ENCODE measurements around the gene SASS6.

SASS6 gene, protein sequence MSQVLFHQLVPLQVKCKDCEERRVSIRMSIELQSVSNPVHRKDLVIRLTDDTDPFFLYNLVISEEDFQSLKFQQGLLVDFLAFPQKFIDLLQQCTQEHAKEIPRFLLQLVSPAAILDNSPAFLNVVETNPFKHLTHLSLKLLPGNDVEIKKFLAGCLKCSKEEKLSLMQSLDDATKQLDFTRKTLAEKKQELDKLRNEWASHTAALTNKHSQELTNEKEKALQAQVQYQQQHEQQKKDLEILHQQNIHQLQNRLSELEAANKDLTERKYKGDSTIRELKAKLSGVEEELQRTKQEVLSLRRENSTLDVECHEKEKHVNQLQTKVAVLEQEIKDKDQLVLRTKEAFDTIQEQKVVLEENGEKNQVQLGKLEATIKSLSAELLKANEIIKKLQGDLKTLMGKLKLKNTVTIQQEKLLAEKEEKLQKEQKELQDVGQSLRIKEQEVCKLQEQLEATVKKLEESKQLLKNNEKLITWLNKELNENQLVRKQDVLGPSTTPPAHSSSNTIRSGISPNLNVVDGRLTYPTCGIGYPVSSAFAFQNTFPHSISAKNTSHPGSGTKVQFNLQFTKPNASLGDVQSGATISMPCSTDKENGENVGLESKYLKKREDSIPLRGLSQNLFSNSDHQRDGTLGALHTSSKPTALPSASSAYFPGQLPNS

DNA sequence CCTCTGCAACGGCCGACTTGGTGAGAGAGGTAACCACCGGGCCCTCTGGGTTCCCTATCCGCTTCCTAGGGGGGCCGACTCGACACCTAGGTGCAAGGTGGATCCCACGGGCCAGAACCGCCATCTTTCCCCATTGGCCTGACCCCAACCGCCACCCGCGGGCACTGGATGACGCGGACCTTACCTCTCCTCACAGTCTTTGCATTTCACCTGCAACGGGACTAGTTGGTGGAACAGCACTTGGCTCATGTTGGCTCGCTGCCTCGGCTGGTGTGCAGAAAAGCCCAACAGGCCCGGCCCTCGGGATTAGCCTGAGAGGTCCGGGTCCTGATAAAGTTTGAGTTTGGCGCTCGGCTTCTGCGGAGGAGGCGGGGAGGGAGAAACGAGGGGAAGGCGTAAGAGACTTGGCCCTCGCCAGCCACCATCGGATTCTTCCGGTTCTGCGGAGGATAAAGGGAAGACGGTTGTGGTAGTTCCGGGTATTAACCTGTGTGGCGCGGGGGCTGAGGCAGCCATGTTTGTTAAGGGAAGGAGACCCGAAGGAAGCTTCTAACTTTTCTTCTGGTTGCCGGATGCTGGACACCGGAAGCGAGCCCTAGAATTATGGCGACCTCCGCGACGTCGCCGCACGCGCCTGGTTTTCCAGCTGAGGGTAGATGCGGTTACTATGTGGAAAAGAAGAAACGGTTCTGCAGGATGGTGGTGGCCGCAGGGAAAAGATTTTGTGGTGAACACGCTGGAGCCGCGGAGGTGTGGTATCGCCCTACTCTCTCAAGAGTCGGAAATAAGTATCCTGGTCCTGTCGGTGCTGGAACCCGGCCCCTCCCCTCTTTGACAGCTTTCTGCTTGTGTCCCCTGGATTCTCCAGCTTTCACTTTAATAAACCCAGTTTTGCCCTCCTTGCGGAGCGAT is at the start of gene SASS6, which contains the start of gene TRMT13:
Gene SASS6 (minus strand): TSS at position 365 of the 912 bp plus-strand sequence. CDS start 116 bp downstream, at position 249.
Gene TRMT13 (plus strand): TSS at position 598 of the 912 bp plus-strand sequence. CDS start 6 bp downstream, at position 604.
- Histone ChIP-seq H3K27ac (ENCODE audit: extremely low read depth, low read depth, low read length) (peak within 1 kb of the TSS; percentile 80), H3K4me1 (ENCODE audit: control insufficient read depth, insufficient read depth, low read length) (peaks cover 3% of the 10 kb centered on the region; the same call in 1 of the 2 replicates), H3K4me3 (ENCODE audit: low read depth, low read length) (peak within 1 kb of the TSS; percentile 91), H3K36me3 (ENCODE audit: control insufficient read depth in 2 of 2, insufficient read depth in 1 of 2, low read length in 2 of 2) (peaks cover 12 to 30% of the 10 kb centered on the region in 2 experiments; a peak in 2 of 3 replicates), H3K9me3 (ENCODE audit: control insufficient read depth, insufficient read depth, low read depth, low read length) (no peaks in the 10 kb centered on the region)
- POLR2A ChIA-PET: interaction anchor here (0.6 to 1.2 kb wide), 8 partner anchors 9 to 327 kb away, joined by 3 to 8 read pairs (median 4); partner anchors contain the start of genes DBT and SLC35A3
- CTCF ChIA-PET: interaction anchor here (1.1 kb wide), 1 partner anchor 770 kb away, joined by 3 read pairs; no protein-coding TSS in a partner anchor
- TF ChIP-seq RBAK (tag by site-specific recombination; IDR thresholded peaks at IDR 0.05) (no peak), ZBTB1 (tag by site-specific recombination; IDR thresholded peaks at IDR 0.05) (no peak), KLF10 (tag by site-specific recombination; IDR thresholded peaks at IDR 0.05) (no peak), KLF7 (tag by site-specific recombination; IDR thresholded peaks at IDR 0.05; ENCODE audit: borderline replicate concordance) (no peak), ZNF266 (tag by site-specific recombination; IDR thresholded peaks at IDR 0.05; ENCODE audit: low read depth) (no peak), GLIS2 (tag by site-specific recombination; IDR thresholded peaks at IDR 0.05) (peak; percentile 82), ZNF48 (tag by site-specific recombination; IDR thresholded peaks at IDR 0.05) (no peak), SP7 (tag by site-specific recombination; IDR thresholded peaks at IDR 0.05) (peak; percentile 78), ZNF529 (tag by site-specific recombination; IDR thresholded peaks at IDR 0.05; ENCODE audit: insufficient replicate concordance) (no peak), YY1 (tag by site-specific recombination; IDR thresholded peaks at IDR 0.05) (peak; percentile 96), ZFP41 (tag by site-specific recombination; IDR thresholded peaks at IDR 0.05; ENCODE audit: borderline replicate concordance) (no peak), ZBTB48 (tag by site-specific recombination; IDR thresholded peaks at IDR 0.05) (peak; percentile 33; the same call in 1 of the 2 replicates), ZNF121 (tag by site-specific recombination; IDR thresholded peaks at IDR 0.05) (peak; percentile 47; the same call in 1 of the 2 replicates), ZNF473 (tag by site-specific recombination; IDR thresholded peaks at IDR 0.05) (no peak), HOXC10 (CRISPR knock-in tag; IDR thresholded peaks at IDR 0.05) (0 out of 2 replicates have a peak, but pooled peaks have one; percentile 34), SP2 (tag by site-specific recombination; IDR thresholded peaks at IDR 0.05) (peak; percentile 82), HOXD13 (CRISPR knock-in tag; IDR thresholded peaks at IDR 0.05; ENCODE audit: borderline replicate concordance) (peak; percentile 84; the same call in 1 of the 2 replicates), ZNF561 (tag by site-specific recombination; IDR thresholded peaks at IDR 0.05; ENCODE audit: borderline replicate concordance) (peak; percentile 55; the same call in 1 of the 2 replicates), ZNF555 (tag by site-specific recombination; conservative IDR thresholded peaks at IDR 0.05) (no peak), ZFP69B (tag by site-specific recombination; IDR thresholded peaks at IDR 0.05) (peak; percentile 16; the same call in 1 of the 2 replicates), ZFP37 (tag by site-specific recombination; IDR thresholded peaks at IDR 0.05) (peak; percentile 96; the same call in 1 of the 2 replicates)
- TF ChIP-seq, protein P1, sequence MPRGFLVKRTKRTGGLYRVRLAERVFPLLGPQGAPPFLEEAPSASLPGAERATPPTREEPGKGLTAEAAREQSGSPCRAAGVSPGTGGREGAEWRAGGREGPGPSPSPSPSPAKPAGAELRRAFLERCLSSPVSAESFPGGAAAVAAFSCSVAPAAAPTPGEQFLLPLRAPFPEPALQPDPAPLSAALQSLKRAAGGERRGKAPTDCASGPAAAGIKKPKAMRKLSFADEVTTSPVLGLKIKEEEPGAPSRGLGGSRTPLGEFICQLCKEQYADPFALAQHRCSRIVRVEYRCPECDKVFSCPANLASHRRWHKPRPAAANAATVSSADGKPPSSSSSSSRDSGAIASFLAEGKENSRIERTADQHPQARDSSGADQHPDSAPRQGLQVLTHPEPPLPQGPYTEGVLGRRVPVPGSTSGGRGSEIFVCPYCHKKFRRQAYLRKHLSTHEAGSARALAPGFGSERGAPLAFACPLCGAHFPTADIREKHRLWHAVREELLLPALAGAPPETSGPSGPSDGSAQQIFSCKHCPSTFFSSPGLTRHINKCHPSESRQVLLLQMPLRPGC (tag by site-specific recombination; IDR thresholded peaks at IDR 0.05): peak; percentile 36; the same call in 1 of the 2 replicates
- TF ChIP-seq, protein P2, sequence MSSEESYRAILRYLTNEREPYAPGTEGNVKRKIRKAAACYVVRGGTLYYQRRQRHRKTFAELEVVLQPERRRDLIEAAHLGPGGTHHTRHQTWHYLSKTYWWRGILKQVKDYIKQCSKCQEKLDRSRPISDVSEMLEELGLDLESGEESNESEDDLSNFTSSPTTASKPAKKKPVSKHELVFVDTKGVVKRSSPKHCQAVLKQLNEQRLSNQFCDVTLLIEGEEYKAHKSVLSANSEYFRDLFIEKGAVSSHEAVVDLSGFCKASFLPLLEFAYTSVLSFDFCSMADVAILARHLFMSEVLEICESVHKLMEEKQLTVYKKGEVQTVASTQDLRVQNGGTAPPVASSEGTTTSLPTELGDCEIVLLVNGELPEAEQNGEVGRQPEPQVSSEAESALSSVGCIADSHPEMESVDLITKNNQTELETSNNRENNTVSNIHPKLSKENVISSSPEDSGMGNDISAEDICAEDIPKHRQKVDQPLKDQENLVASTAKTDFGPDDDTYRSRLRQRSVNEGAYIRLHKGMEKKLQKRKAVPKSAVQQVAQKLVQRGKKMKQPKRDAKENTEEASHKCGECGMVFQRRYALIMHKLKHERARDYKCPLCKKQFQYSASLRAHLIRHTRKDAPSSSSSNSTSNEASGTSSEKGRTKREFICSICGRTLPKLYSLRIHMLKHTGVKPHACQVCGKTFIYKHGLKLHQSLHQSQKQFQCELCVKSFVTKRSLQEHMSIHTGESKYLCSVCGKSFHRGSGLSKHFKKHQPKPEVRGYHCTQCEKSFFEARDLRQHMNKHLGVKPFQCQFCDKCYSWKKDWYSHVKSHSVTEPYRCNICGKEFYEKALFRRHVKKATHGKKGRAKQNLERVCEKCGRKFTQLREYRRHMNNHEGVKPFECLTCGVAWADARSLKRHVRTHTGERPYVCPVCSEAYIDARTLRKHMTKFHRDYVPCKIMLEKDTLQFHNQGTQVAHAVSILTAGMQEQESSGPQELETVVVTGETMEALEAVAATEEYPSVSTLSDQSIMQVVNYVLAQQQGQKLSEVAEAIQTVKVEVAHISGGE (tag by site-specific recombination; conservative IDR thresholded peaks at IDR 0.05; ENCODE audit: low read depth): peak; percentile 97
- TF ChIP-seq, protein P3, sequence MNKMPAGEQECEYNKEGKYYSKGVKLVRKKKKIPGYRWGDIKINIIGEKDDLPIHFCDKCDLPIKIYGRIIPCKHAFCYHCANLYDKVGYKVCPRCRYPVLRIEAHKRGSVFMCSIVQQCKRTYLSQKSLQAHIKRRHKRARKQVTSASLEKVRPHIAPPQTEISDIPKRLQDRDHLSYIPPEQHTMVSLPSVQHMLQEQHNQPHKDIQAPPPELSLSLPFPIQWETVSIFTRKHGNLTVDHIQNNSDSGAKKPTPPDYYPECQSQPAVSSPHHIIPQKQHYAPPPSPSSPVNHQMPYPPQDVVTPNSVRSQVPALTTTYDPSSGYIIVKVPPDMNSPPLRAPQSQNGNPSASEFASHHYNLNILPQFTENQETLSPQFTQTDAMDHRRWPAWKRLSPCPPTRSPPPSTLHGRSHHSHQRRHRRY (tag by site-specific recombination; IDR thresholded peaks at IDR 0.05): no peak
- TF ChIP-seq, protein P4, sequence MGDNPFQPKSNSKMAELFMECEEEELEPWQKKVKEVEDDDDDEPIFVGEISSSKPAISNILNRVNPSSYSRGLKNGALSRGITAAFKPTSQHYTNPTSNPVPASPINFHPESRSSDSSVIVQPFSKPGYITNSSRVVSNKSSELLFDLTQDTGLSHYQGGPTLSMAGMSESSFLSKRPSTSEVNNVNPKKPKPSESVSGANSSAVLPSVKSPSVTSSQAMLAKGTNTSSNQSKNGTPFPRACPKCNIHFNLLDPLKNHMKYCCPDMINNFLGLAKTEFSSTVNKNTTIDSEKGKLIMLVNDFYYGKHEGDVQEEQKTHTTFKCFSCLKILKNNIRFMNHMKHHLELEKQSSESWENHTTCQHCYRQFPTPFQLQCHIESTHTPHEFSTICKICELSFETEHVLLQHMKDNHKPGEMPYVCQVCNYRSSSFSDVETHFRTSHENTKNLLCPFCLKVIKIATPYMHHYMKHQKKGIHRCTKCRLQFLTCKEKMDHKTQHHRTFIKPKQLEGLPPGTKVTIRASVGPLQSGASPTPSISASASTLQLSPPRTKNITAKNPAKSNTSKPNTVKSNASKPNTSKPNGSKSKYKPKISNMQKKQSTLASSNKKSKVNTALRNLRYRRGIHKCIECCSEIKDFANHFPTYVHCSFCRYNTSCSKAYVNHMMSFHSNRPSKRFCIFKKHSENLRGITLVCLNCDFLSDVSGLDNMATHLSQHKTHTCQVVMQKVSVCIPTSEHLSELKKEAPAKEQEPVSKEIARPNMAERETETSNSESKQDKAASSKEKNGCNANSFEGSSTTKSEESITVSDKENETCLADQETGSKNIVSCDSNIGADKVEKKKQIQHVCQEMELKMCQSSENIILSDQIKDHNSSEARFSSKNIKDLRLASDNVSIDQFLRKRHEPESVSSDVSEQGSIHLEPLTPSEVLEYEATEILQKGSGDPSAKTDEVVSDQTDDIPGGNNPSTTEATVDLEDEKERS (tag by site-specific recombination; IDR thresholded peaks at IDR 0.05): no peak

Data from HEK293 (cell line).